DND-41 (cell line): Measurements from ENCODE around the gene KRT32.

Experiments used
- CTCF ChIP-seq: IDR thresholded peaks from 2 replicates; pipeline ENCODE4 v1.5.1; 2012; ENCODE audit warnings: borderline replicate concordance, low read length, moderate library complexity, mild to moderate bottlenecking; ENCODE audit not compliant: poor library complexity, severe bottlenecking; ENCODE audit errors: extremely low read depth
- EZH2 ChIP-seq: IDR thresholded peaks from 3 replicates; pipeline ENCODE4 v1.6.1; 2012; ENCODE audit warnings: borderline replicate concordance, low read depth, mild to moderate bottlenecking, moderate library complexity, low read length, inconsistent platforms; ENCODE audit not compliant: severe bottlenecking

GRCh38 chr17:41468346-41468745 is 1.2 kb upstream of the KRT32 start:
- no peak for TF ChIP-seq CTCF
- TF ChIP-seq EZH2: no peak
